Astrocyte (in vitro differentiated cells and primary cell): Measurements from ENCODE around the gene CGREF1. TPM values are rescaled to one million over a fixed set of nuclear protein-coding genes. Genes with fewer than 3 reads are reported as not detected.
A peak's percentile ranks its signal among the peaks of the same experiment; 100 is the strongest.

Experiments
- DNase-seq: peaks from one replicate; pipeline ENCODE4 v3.0.0-alpha.2; 2010; ENCODE audit warnings: low read depth
- FAIRE-seq: peaks from 2 replicates; lab custom pipeline; 2011; peaks lifted over from hg19 to GRCh38; lab: Jason Lieb, UNC
- H2AFZ ChIP-seq: 2 replicates; pipeline ENCODE4 v1.6.0; 2012; ENCODE audit warnings: low read depth, low read length, inconsistent platforms
- H3K27ac ChIP-seq: 2 replicates; pipeline ENCODE4 v1.5.1; 2011; ENCODE audit warnings: low read depth, low read length, inconsistent platforms
- H3K27me3 ChIP-seq: 2 replicates; pipeline ENCODE4 v1.6.0; 2011; ENCODE audit warnings: low read length, inconsistent platforms; ENCODE audit not compliant: insufficient read depth
- H3K36me3 ChIP-seq: 2 replicates; pipeline ENCODE4 v1.5.1; 2011; ENCODE audit warnings: low read length, inconsistent platforms; ENCODE audit not compliant: insufficient read depth
- H3K4me1 ChIP-seq: 2 replicates; pipeline ENCODE4 v1.5.1; 2011; ENCODE audit warnings: low read length, inconsistent platforms; ENCODE audit not compliant: insufficient read depth
- H3K4me2 ChIP-seq: 2 replicates; pipeline ENCODE4 v1.6.0; 2012; ENCODE audit warnings: low read length, inconsistent platforms
- H3K4me3 ChIP-seq: 2 replicates; pipeline ENCODE4 v1.5.1; 2011; ENCODE audit warnings: low read depth, mild to moderate bottlenecking, low read length, inconsistent platforms; ENCODE audit not compliant: insufficient read depth
- H3K79me2 ChIP-seq: 2 replicates; pipeline ENCODE4 v1.6.0; 2012; ENCODE audit warnings: mild to moderate bottlenecking, low read length, inconsistent platforms; ENCODE audit not compliant: insufficient read depth
- H3K9ac ChIP-seq: 2 replicates; pipeline ENCODE4 v1.6.0; 2012; ENCODE audit warnings: mild to moderate bottlenecking, low read length, inconsistent platforms
- H3K9me3 ChIP-seq: 2 replicates; pipeline ENCODE4 v1.5.1; 2012; ENCODE audit warnings: low read depth, mild to moderate bottlenecking, low read length, inconsistent platforms; ENCODE audit not compliant: insufficient read depth
- H4K20me1 ChIP-seq: 2 replicates; pipeline ENCODE4 v1.6.0; 2012; ENCODE audit warnings: low read length, inconsistent platforms; ENCODE audit not compliant: insufficient read depth
- H3K27ac Mint-ChIP-seq: one replicate; pipeline ENCODE4 v1.8.0; 2021; ENCODE audit warnings: mild to moderate bottlenecking, mixed read lengths; ENCODE audit not compliant: unreplicated experiment
- H3K27me3 Mint-ChIP-seq: one replicate; pipeline ENCODE4 v1.8.0; 2021; ENCODE audit warnings: low read depth, mixed read lengths; ENCODE audit not compliant: unreplicated experiment
- H3K36me3 Mint-ChIP-seq: one replicate; pipeline ENCODE4 v1.8.0; 2021; ENCODE audit warnings: low read depth, mixed read lengths; ENCODE audit not compliant: unreplicated experiment
- H3K4me1 Mint-ChIP-seq: one replicate; pipeline ENCODE4 v1.8.0; 2021; ENCODE audit warnings: low read depth, mixed read lengths; ENCODE audit not compliant: unreplicated experiment
- H3K4me3 Mint-ChIP-seq: one replicate; pipeline ENCODE4 v1.8.0; 2021; ENCODE audit warnings: mild to moderate bottlenecking, moderate library complexity, mixed read lengths; ENCODE audit not compliant: unreplicated experiment
- H3K9me3 Mint-ChIP-seq: one replicate; pipeline ENCODE4 v1.8.0; 2021; ENCODE audit warnings: mild to moderate bottlenecking, mixed read lengths; ENCODE audit not compliant: unreplicated experiment
- CTCF ChIP-seq: IDR thresholded peaks from 2 replicates; pipeline ENCODE4 v1.5.1; 2011; ENCODE audit warnings: low read depth, mild to moderate bottlenecking, inconsistent platforms, low read length, moderate library complexity; ENCODE audit not compliant: insufficient read depth
- EZH2 ChIP-seq: IDR thresholded peaks from 2 replicates; pipeline ENCODE4 v1.6.1; 2012; ENCODE audit warnings: mild to moderate bottlenecking, low read length, inconsistent platforms; ENCODE audit not compliant: insufficient read depth
- total RNA-seq: library from RNA; stranded (reverse); gene quantifications from 2 replicates; pipeline ENCODE4 v1.2.1, GENCODE V29; 2021

The CGREF1 gene
- total RNA-seq, 1 donor from 2014 or later: 1.8 TPM

GRCh38 chr2:27080140-27080469 is 38.8 kb downstream of the CGREF1 start:
- no peaks in the 10 kb centered on the region for H3K9me3 ChIP-seq
- FAIRE-seq: no peak
- H4K20me1 ChIP-seq: peaks cover 11% of the 10 kb centered on the region
- H3K27ac Mint-ChIP-seq: peak overlapping the region; percentile 34
- H3K36me3 Mint-ChIP-seq: peaks cover 1% of the 10 kb centered on the region
- H3K27me3 Mint-ChIP-seq: peaks cover 4% of the 10 kb centered on the region
- H3K4me3 ChIP-seq: peak overlapping the region; percentile 63
- peak overlapping the region; percentile 92 for H3K4me2 ChIP-seq
- no peak overlapping the region for H2AFZ ChIP-seq
- TF ChIP-seq EZH2 (no peak), CTCF (no peak)
- peak overlapping the region; percentile 88 for H3K9ac ChIP-seq
- H3K9me3 Mint-ChIP-seq: no peaks in the 10 kb centered on the region
- H3K27ac ChIP-seq: no peak overlapping the region
- H3K36me3 ChIP-seq: peaks cover 2% of the 10 kb centered on the region
- peaks cover 41% of the 10 kb centered on the region for H3K4me1 ChIP-seq
- peaks cover 22% of the 10 kb centered on the region for H3K79me2 ChIP-seq
- peaks cover 15% of the 10 kb centered on the region for H3K4me1 Mint-ChIP-seq
- H3K4me3 Mint-ChIP-seq: no peak overlapping the region
- H3K27me3 ChIP-seq: no peaks in the 10 kb centered on the region
- no peak for DNase-seq

GRCh38 chr2:27079233-27080139 is 39.4 kb downstream of the CGREF1 start:
- Histone ChIP-seq H3K4me2 (peak overlapping the region; percentile 92), H3K27me3 (no peaks in the 10 kb centered on the region), H3K9me3 (no peaks in the 10 kb centered on the region), H3K4me3 (peak overlapping the region; percentile 63), H3K4me1 (peaks cover 45% of the 10 kb centered on the region), H3K9ac (peak overlapping the region; percentile 88), H4K20me1 (peaks cover 10% of the 10 kb centered on the region), H3K36me3 (peaks cover 2% of the 10 kb centered on the region), H3K79me2 (peaks cover 22% of the 10 kb centered on the region), H2AFZ (no peak overlapping the region), H3K27ac (peak overlapping the region; percentile 76)
- peaks cover 4% of the 10 kb centered on the region for H3K27me3 Mint-ChIP-seq
- H3K36me3 Mint-ChIP-seq: peaks cover 1% of the 10 kb centered on the region
- H3K9me3 Mint-ChIP-seq: no peaks in the 10 kb centered on the region
- no peak for FAIRE-seq
- no peak overlapping the region for H3K4me3 Mint-ChIP-seq
- peak overlapping the region; percentile 34 for H3K27ac Mint-ChIP-seq
- DNase-seq: no peak
- TF ChIP-seq CTCF (no peak), EZH2 (no peak)
- H3K4me1 Mint-ChIP-seq: peaks cover 19% of the 10 kb centered on the region
